Activated naive CD8-positive, alpha-beta T cell treated with anti-CD3 and anti-CD28 coated beads, Interleukin-2, amount 10 ng/mL, durations not matched to agents 7 days and 5 days (primary cell): ENCODE results near the gene NYAP1. TPM values are rescaled to one million over a fixed set of nuclear protein-coding genes. Genes with fewer than 3 reads are reported as not detected.
"Not testable (repeated sequence)": the region's sequence is repeated elsewhere in the genome, so short reads cannot be mapped to it uniquely, and the experiment has no call there.

Experiments used
- ATAC-seq: fragments of 150-1000 bp; cut with Tn5 transposase; one replicate; pipeline ENCODE4 v1.10.0; 2021; ENCODE audit warnings: low read depth, moderate library complexity
- POLR2A ChIA-PET: fragments of 350-600 bp; sonication (Branson Sonifier 250); formaldehyde crosslinking; loops from one replicate; lab custom pipeline; 2021; ENCODE audit warnings: antibody characterized with exemption; lab: Charles Lee
- DNase-seq: peaks from one replicate; pipeline ENCODE4 v3.0.0; 2021
- H3K27ac Mint-ChIP-seq: one replicate; pipeline ENCODE4 v1.8.0; 2022; ENCODE audit warnings: mild to moderate bottlenecking, mixed read lengths
- H3K27me3 Mint-ChIP-seq: one replicate; pipeline ENCODE4 v1.8.0; 2022; ENCODE audit warnings: mild to moderate bottlenecking, moderate library complexity, mixed read lengths
- H3K36me3 Mint-ChIP-seq: one replicate; pipeline ENCODE4 v1.8.0; 2021; ENCODE audit warnings: mild to moderate bottlenecking, mixed read lengths
- H3K4me1 Mint-ChIP-seq: one replicate; pipeline ENCODE4 v1.8.0; 2021; ENCODE audit warnings: mixed read lengths
- H3K4me3 Mint-ChIP-seq: one replicate; pipeline ENCODE4 v1.8.0; 2022; ENCODE audit warnings: mild to moderate bottlenecking, moderate library complexity, mixed read lengths
- H3K9me3 Mint-ChIP-seq: one replicate; pipeline ENCODE4 v1.8.0; 2021; ENCODE audit warnings: mixed read lengths
- total RNA-seq, 2 experiments: library from RNA; stranded (reverse); gene quantifications; one replicate each; pipeline ENCODE4 v1.2.3, GENCODE V29; 2021

NYAP1 gene
- total RNA-seq, 2 experiments from 2014 or later = 0.42 to 0.54 TPM

GRCh38 chr7:100536695-100537094 is 53.0 kb downstream of the NYAP1 start:
- H3K27me3 Mint-ChIP-seq, DNase-seq, H3K27ac Mint-ChIP-seq, ATAC-seq, H3K4me3 Mint-ChIP-seq, POLR2A ChIA-PET, H3K9me3 Mint-ChIP-seq, H3K36me3 Mint-ChIP-seq: not testable (repeated sequence)
- H3K4me1 Mint-ChIP-seq = peaks cover 15% of the 10 kb centered on the region

GRCh38 chr7:100538348-100538653 is 54.6 kb downstream of the NYAP1 start:
- Mint-ChIP-seq H3K4me3 (peak overlapping the region; percentile 100), H3K36me3 (peaks cover 8% of the 10 kb centered on the region), H3K27ac (peak overlapping the region; percentile 98), H3K4me1 (peaks cover 29% of the 10 kb centered on the region), H3K27me3 (no peaks in the 10 kb centered on the region), H3K9me3 (no peaks in the 10 kb centered on the region)
- DNase-seq (no peak), ATAC-seq (no peak)
- POLR2A ChIA-PET = interaction anchor here (0.8 to 3.0 kb wide), 9 partner anchors 11 to 102 kb away, joined by 3 to 34 read pairs (median 3); partner anchors contain the start of genes FBXO24, LRCH4 and NYAP1

GRCh38 chr7:100538654-100539435 is 55.1 kb downstream of the NYAP1 start, which contains the start of gene AGFG2:
AGFG2 (plus strand) TSS chr7:100539203; CDS start chr7:100539347, 144 bp downstream.
- POLR2A ChIA-PET = interaction anchor here (0.6 to 3.0 kb wide), 21 partner anchors 10 to 605 kb away, joined by 3 to 34 read pairs (median 4); partner anchors contain the start of genes FBXO24, LRCH4, NYAP1 and POP7
- peak within 1 kb of the TSS; percentile 98 for H3K27ac Mint-ChIP-seq
- H3K9me3 Mint-ChIP-seq = no peaks in the 10 kb centered on the region
- peaks cover 8% of the 10 kb centered on the region for H3K36me3 Mint-ChIP-seq
- no peaks in the 10 kb centered on the region for H3K27me3 Mint-ChIP-seq
- peak; percentile 99 for DNase-seq
- H3K4me3 Mint-ChIP-seq = peak within 1 kb of the TSS; percentile 100
- H3K4me1 Mint-ChIP-seq = peaks cover 34% of the 10 kb centered on the region
- peak; percentile 97 for ATAC-seq

GRCh38 chr7:100539436-100540006 is 55.8 kb downstream of the NYAP1 start:
- ATAC-seq (no peak), DNase-seq (peak; percentile 42)
- H3K36me3 Mint-ChIP-seq = peaks cover 8% of the 10 kb centered on the region
- H3K27ac Mint-ChIP-seq = peak overlapping the region; percentile 98
- H3K4me1 Mint-ChIP-seq = peaks cover 41% of the 10 kb centered on the region
- no peaks in the 10 kb centered on the region for H3K27me3 Mint-ChIP-seq
- H3K9me3 Mint-ChIP-seq = no peaks in the 10 kb centered on the region
- POLR2A ChIA-PET = interaction anchor here (0.6 to 3.0 kb wide), 16 partner anchors 10 to 605 kb away, joined by 3 to 34 read pairs (median 4); partner anchors contain the start of genes FBXO24, LRCH4, NYAP1 and POP7
- peak overlapping the region; percentile 100 for H3K4me3 Mint-ChIP-seq

- ATAC-seq (no peak), DNase-seq (no peak)
- Mint-ChIP-seq H3K36me3 (peaks cover 8% of the 10 kb centered on the region), H3K27me3 (no peaks in the 10 kb centered on the region), H3K9me3 (no peaks in the 10 kb centered on the region), H3K4me3 (peak overlapping the region; percentile 100), H3K4me1 (peaks cover 48% of the 10 kb centered on the region), H3K27ac (peak overlapping the region; percentile 77)
- POLR2A ChIA-PET = interaction anchor here (0.7 to 3.0 kb wide), 6 partner anchors 9 to 981 kb away, joined by 4 to 34 read pairs (median 4); partner anchors contain the start of genes FBXO24 and LRCH4
These were observed 56.5 kb downstream of the NYAP1 start for GRCh38 chr7:100540073-100540723.

- H3K4me3 Mint-ChIP-seq = peak overlapping the region; percentile 53
- not testable (repeated sequence) for DNase-seq, ATAC-seq, H3K36me3 Mint-ChIP-seq, H3K27me3 Mint-ChIP-seq, H3K9me3 Mint-ChIP-seq
- peak overlapping the region; percentile 74 for H3K27ac Mint-ChIP-seq
- peaks cover 59% of the 10 kb centered on the region for H3K4me1 Mint-ChIP-seq
- POLR2A ChIA-PET = interaction anchor here (1.0 to 1.4 kb wide), 2 partner anchors 63 to 71 kb away, joined by 3 to 4 read pairs; partner anchors contain the start of gene MOSPD3
These were observed 57.6 kb downstream of the NYAP1 start for GRCh38 chr7:100541309-100541708.

GRCh38 chr7:100543586-100543985 is 59.9 kb downstream of the NYAP1 start:
- Mint-ChIP-seq H3K27ac (peak overlapping the region; percentile 89), H3K4me1 (peaks cover 77% of the 10 kb centered on the region), H3K4me3 (peak overlapping the region; percentile 71), H3K9me3 (no peaks in the 10 kb centered on the region), H3K36me3 (peaks cover 9% of the 10 kb centered on the region), H3K27me3 (no peaks in the 10 kb centered on the region)
- DNase-seq = no peak
- POLR2A ChIA-PET = interaction anchor here (0.7 to 1.3 kb wide), 3 partner anchors 13 to 115 kb away, joined by 3 to 4 read pairs (median 3); partner anchors contain the start of gene ZCWPW1
- ATAC-seq = no peak

- Mint-ChIP-seq H3K27me3 (no peaks in the 10 kb centered on the region), H3K4me3 (peak overlapping the region; percentile 71), H3K9me3 (no peaks in the 10 kb centered on the region), H3K4me1 (peaks cover 82% of the 10 kb centered on the region), H3K27ac (peak overlapping the region; percentile 89), H3K36me3 (peaks cover 11% of the 10 kb centered on the region)
- no peak for ATAC-seq
- POLR2A ChIA-PET = interaction anchor here (0.6 to 0.9 kb wide), 2 partner anchors 10 to 643 kb away, joined by 3 to 4 read pairs; no protein-coding TSS in a partner anchor
- no peak for DNase-seq
These were observed 60.7 kb downstream of the NYAP1 start for GRCh38 chr7:100544386-100544785.

Other genes starting within 250 kb of the NYAP1 start
- gene SPDYE3, start 176.2 kb upstream of the NYAP1 start, total RNA-seq = not detected
- gene PILRB, start 125.8 kb upstream of the NYAP1 start, total RNA-seq = 10 to 100 TPM; 91.3 to 96.4 TPM
- 1 to 10 TPM; 4.1 to 5.1 TPM for gene PILRA, start 110.4 kb upstream of the NYAP1 start, total RNA-seq
- gene ZCWPW1, start 55.2 kb upstream of the NYAP1 start, total RNA-seq = 1 to 10 TPM; 6.2 to 6.5 TPM
- 10 to 100 TPM; 48.5 to 49.0 TPM for gene MEPCE, start 54.1 kb upstream of the NYAP1 start, total RNA-seq
- gene PPP1R35, start 47.4 kb upstream of the NYAP1 start, total RNA-seq = 10 to 100 TPM; 84.4 to 93.6 TPM
- 1 to 10 TPM; 3.5 to 5.9 TPM for gene SPACDR, start 19.7 kb upstream of the NYAP1 start, total RNA-seq
- 100 to 1,000 TPM; 157 to 159 TPM for gene TSC22D4, start 4.7 kb upstream of the NYAP1 start, total RNA-seq
- 10 to 100 TPM; 51.6 to 54.7 TPM for gene AGFG2, start 55.3 kb downstream of the NYAP1 start, total RNA-seq
- 10 to 100 TPM; 54.3 to 57.6 TPM for gene SAP25, start 90.0 kb downstream of the NYAP1 start, total RNA-seq
- gene LRCH4, start 102.2 kb downstream of the NYAP1 start, total RNA-seq = 100 to 1,000 TPM; 239 to 258 TPM
- gene FBXO24, start 102.4 kb downstream of the NYAP1 start, total RNA-seq = 1 to 10 TPM; 1.1 to 1.2 TPM
- 10 to 100 TPM; 14.4 to 16.4 TPM for gene PCOLCE, start 118.4 kb downstream of the NYAP1 start, total RNA-seq
- 10 to 100 TPM; 27.4 TPM for gene MOSPD3, start 128.6 kb downstream of the NYAP1 start, total RNA-seq
- 10 to 100 TPM in 1 of 2 experiments, 1 to 10 TPM in 1; 9.1 to 11.0 TPM for gene TFR2, start 157.6 kb downstream of the NYAP1 start, total RNA-seq
- not detected for gene ACTL6B, start 172.5 kb downstream of the NYAP1 start, total RNA-seq
- 100 to 1,000 TPM; 203 to 216 TPM for gene GNB2, start 189.8 kb downstream of the NYAP1 start, total RNA-seq
- gene GIGYF1, start 210.3 kb downstream of the NYAP1 start, total RNA-seq = 10 to 100 TPM; 71.5 to 75.2 TPM
- 10 to 100 TPM; 29.6 to 32.8 TPM for gene POP7, start 222.2 kb downstream of the NYAP1 start, total RNA-seq
- gene EPO, start 236.5 kb downstream of the NYAP1 start, total RNA-seq = under 1 TPM in 1 of 2 experiments, not detected in 1; 0.22 TPM
- gene ZAN, start 249.7 kb downstream of the NYAP1 start, total RNA-seq = not detected